Activated T-cell treated with anti-CD3 and anti-CD28 coated beads, Interleukin-2, amount 50 U/mL, for 24 hours (primary cell): ENCODE data around the gene RFC3.
"Not testable (repeated sequence)": the region's sequence is repeated elsewhere in the genome, so short reads cannot be mapped to it uniquely, and the experiment has no call there.

Experiments used
- DNase-seq: peaks from one replicate; pipeline ENCODE4 v3.0.0-alpha.2; 2020
- H3K27ac Mint-ChIP-seq: 2 replicates; pipeline ENCODE4 v1.8.0; 2020; ENCODE audit warnings: mild to moderate bottlenecking, mixed read lengths
- H3K27me3 Mint-ChIP-seq: 2 replicates; pipeline ENCODE4 v1.8.0; 2020; ENCODE audit warnings: mixed read lengths
- H3K36me3 Mint-ChIP-seq: 2 replicates; pipeline ENCODE4 v1.8.0; 2020; ENCODE audit warnings: low read depth, mixed read lengths
- H3K4me1 Mint-ChIP-seq: 2 replicates; pipeline ENCODE4 v1.8.0; 2020; ENCODE audit warnings: low read depth, mixed read lengths
- H3K4me3 Mint-ChIP-seq: 2 replicates; pipeline ENCODE4 v1.8.0; 2020; ENCODE audit warnings: mild to moderate bottlenecking, moderate library complexity, mixed read lengths
- H3K9me3 Mint-ChIP-seq: 2 replicates; pipeline ENCODE4 v1.8.0; 2020; ENCODE audit warnings: mixed read lengths

RFC3 gene

GRCh38 chr13:33794576-33794975 is 23.4 kb upstream of the RFC3 start:
- Mint-ChIP-seq H3K4me3 (no peak overlapping the region), H3K4me1 (no peaks in the 10 kb centered on the region), H3K9me3 (no peaks in the 10 kb centered on the region), H3K27me3 (peaks cover 3% of the 10 kb centered on the region), H3K36me3 (no peaks in the 10 kb centered on the region), H3K27ac (no peak overlapping the region)
- no peak for DNase-seq

GRCh38 chr13:33796095-33796494 is 21.9 kb upstream of the RFC3 start:
- DNase-seq, result no peak
- Mint-ChIP-seq H3K27me3 (peaks cover 15% of the 10 kb centered on the region), H3K36me3 (no peaks in the 10 kb centered on the region), H3K9me3 (no peaks in the 10 kb centered on the region), H3K4me1 (no peaks in the 10 kb centered on the region), H3K4me3 (no peak overlapping the region), H3K27ac (no peak overlapping the region)

- Mint-ChIP-seq H3K27ac (no peak overlapping the region), H3K36me3 (no peaks in the 10 kb centered on the region), H3K27me3 (peaks cover 15% of the 10 kb centered on the region), H3K4me3 (no peak overlapping the region), H3K4me1 (no peaks in the 10 kb centered on the region), H3K9me3 (no peaks in the 10 kb centered on the region)
- DNase-seq, result no peak
Measured at GRCh38 chr13:33797622-33798021, 20.3 kb upstream of the RFC3 start.

- Mint-ChIP-seq H3K27me3 (peaks cover 15% of the 10 kb centered on the region), H3K27ac (no peak overlapping the region), H3K4me3 (no peak overlapping the region), H3K4me1 (no peaks in the 10 kb centered on the region), H3K36me3 (no peaks in the 10 kb centered on the region), H3K9me3 (no peaks in the 10 kb centered on the region)
- no peak for DNase-seq
Measured at GRCh38 chr13:33798023-33798422, 19.9 kb upstream of the RFC3 start.

- Mint-ChIP-seq H3K27me3 (peaks cover 15% of the 10 kb centered on the region), H3K36me3 (no peaks in the 10 kb centered on the region), H3K27ac (no peak overlapping the region), H3K4me1 (no peaks in the 10 kb centered on the region), H3K9me3 (no peaks in the 10 kb centered on the region), H3K4me3 (no peak overlapping the region)
- DNase-seq, result no peak
Measured at GRCh38 chr13:33799950-33800592, 17.9 kb upstream of the RFC3 start.

DNA sequence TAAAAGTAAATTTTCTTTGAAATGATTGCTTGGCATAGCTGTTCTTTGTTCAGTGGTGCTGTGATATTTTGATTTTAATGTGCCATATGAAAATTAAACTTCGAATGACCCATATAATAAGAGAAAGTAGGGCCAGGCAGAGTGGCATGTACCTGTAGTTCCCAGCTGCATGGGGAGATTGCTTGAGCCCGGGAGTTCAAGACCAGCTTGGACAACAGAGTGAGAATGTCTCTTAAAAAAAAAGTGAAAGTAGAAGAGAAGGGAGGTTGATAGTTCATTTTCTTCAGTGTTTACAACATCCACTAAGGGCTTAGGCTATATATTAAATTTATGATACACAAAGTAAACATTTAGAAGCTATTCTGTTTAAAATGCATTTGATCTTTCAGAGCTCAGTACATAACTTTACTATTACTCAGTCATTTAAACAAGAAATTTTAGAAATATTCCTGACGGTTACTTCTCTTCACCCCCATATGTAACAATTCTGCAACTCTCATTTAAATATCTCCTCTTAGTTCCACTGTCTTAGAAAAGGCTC is 17.2 kb upstream of the RFC3 start:
- H3K36me3 Mint-ChIP-seq, result no peaks in the 10 kb centered on the region
- no peaks in the 10 kb centered on the region for H3K4me1 Mint-ChIP-seq
- no peak overlapping the region for H3K4me3 Mint-ChIP-seq
- H3K27ac Mint-ChIP-seq, result no peak overlapping the region
- no peak for DNase-seq
- peaks cover 15% of the 10 kb centered on the region for H3K27me3 Mint-ChIP-seq
- no peaks in the 10 kb centered on the region for H3K9me3 Mint-ChIP-seq

DNA sequence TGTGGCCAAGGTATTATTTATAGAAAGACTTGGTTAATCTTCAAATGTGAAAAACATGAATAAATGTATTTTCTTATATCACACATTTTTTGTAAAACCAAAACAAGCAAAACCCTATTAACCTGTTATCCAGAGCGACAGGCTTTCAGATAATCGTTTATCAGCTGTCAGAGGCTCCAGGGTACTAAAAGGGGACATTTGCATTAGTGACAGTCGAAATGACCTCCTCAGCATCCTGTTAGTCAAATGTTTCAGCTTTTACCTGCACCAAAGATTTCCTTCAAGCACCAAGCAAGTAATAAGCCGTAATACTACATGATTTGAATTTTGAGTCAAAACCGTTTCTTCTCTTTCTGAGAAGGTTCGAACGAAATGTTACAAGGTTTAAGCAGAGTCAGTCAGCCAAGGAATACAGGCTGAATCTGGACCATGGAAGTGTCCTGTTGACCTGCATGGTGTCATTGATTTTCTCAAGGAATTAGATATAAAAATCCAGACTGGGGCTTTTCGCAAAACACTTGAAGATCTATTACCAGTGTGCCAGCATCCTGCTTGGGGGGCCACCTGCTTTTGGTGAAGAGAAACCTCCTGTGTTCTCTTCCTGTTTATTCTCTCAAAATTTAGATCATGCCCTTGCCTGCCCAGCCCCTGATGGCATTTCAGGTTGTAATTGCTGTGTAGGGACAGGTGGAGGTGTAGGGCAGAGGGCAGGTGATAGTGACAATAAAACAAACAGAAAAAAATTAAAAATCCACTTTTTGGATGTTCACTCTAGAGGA is 11.3 kb upstream of the RFC3 start:
- H3K4me3 Mint-ChIP-seq, result no peak overlapping the region
- H3K36me3 Mint-ChIP-seq, result no peaks in the 10 kb centered on the region
- DNase-seq, result no peak
- no peaks in the 10 kb centered on the region for H3K9me3 Mint-ChIP-seq
- H3K27ac Mint-ChIP-seq, result no peak overlapping the region
- H3K4me1 Mint-ChIP-seq, result no peaks in the 10 kb centered on the region
- H3K27me3 Mint-ChIP-seq, result peaks cover 16% of the 10 kb centered on the region

DNA sequence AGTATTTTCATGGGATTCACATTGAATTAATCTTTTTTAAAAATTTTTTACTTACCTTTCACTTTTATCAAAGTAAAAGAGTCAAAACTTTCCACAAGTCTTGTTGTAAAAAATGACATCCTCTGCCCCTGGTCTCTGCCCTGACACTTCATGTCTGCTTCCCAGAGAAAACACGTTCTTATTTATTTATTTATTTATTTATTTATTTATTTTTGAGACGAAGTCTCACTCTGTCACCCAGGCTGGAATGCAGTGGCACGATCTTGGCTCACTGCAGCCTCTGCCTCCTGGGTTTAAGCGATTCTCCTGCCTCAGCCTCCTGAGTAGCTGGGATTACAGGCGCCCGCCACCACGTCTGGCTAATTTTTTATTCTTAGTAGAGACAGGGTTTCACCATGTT is 5.1 kb upstream of the RFC3 start:
- not testable (repeated sequence) for H3K9me3 Mint-ChIP-seq, H3K4me3 Mint-ChIP-seq, DNase-seq, H3K27ac Mint-ChIP-seq, H3K4me1 Mint-ChIP-seq, H3K36me3 Mint-ChIP-seq
- H3K27me3 Mint-ChIP-seq, result peaks cover 16% of the 10 kb centered on the region

DNA sequence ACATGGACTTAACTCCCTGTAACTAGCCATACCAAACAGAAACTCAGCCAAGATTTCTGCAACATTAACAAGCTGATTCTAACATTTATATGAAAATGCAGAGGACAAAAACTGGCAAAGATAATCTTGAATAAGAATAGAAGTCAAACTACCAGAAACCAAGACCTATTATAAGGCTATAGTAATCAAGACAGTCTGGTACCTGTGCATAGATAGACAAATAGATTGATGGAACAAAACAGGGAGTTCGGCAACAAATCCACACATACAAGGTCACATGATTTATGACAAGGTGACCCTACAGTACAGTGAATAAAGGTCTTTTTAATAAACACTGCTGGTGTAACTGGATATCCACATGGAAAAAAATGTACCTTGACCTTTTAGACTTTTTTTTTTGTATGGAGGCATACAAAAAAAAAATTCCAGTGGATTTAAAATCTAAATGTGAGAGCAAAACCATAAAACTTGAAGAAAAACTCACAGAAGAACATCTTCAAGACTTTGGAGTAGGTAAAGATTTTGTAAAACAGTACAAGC is 2.9 kb upstream of the RFC3 start:
- peaks cover 22% of the 10 kb centered on the region for H3K36me3 Mint-ChIP-seq

GRCh38 chr13:33816912-33817311 is 1.0 kb upstream of the RFC3 start:
- no peak for DNase-seq
- Mint-ChIP-seq H3K36me3 (peaks cover 39% of the 10 kb centered on the region), H3K4me1 (peaks cover 34% of the 10 kb centered on the region), H3K27ac (no peak overlapping the region), H3K27me3 (peaks cover 2% of the 10 kb centered on the region), H3K9me3 (no peaks in the 10 kb centered on the region), H3K4me3 (no peak overlapping the region)

More for the DNA sequence above, 2.9 kb upstream of the RFC3 start:
- Mint-ChIP-seq H3K4me1 (peaks cover 20% of the 10 kb centered on the region), H3K9me3 (no peaks in the 10 kb centered on the region), H3K4me3 (no peak overlapping the region), H3K27ac (no peak overlapping the region), H3K27me3 (peaks cover 2% of the 10 kb centered on the region)
- DNase-seq, result no peak

DNA sequence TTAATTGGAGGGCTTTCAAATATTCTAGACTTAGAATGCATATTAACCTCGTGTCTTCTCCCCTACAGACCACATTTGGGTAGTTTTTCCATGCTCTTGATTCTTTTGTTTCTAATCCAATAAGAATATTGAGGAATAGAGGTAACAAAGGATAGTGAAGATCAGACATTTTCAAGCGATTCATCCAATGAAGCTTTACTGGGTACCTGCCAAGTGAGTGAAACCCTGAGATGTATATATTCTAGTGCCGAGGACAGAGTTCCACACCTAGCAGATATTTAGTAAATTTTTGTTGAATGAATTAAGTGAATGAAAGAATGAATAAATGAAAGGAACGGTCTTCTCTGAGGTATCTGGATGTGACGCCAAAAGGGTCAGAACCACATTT is 442 bp upstream of the RFC3 start:
- peak overlapping the region; percentile 94 for H3K27ac Mint-ChIP-seq
- peaks cover 2% of the 10 kb centered on the region for H3K27me3 Mint-ChIP-seq
- H3K9me3 Mint-ChIP-seq, result no peaks in the 10 kb centered on the region
- peaks cover 45% of the 10 kb centered on the region for H3K36me3 Mint-ChIP-seq
- H3K4me1 Mint-ChIP-seq, result peaks cover 36% of the 10 kb centered on the region
- no peak for DNase-seq
- H3K4me3 Mint-ChIP-seq, result peak overlapping the region; percentile 100

GRCh38 chr13:33825083-33825482 is 7.1 kb downstream of the RFC3 start:
- Mint-ChIP-seq H3K4me3 (no peak overlapping the region), H3K36me3 (peaks cover 93% of the 10 kb centered on the region), H3K9me3 (no peaks in the 10 kb centered on the region), H3K27me3 (no peaks in the 10 kb centered on the region), H3K27ac (no peak overlapping the region), H3K4me1 (peaks cover 37% of the 10 kb centered on the region)
- no peak for DNase-seq

- Mint-ChIP-seq H3K4me3 (no peak overlapping the region), H3K9me3 (no peaks in the 10 kb centered on the region), H3K36me3 (peaks cover 92% of the 10 kb centered on the region), H3K27ac (no peak overlapping the region), H3K4me1 (peaks cover 22% of the 10 kb centered on the region), H3K27me3 (no peaks in the 10 kb centered on the region)
- no peak for DNase-seq
Measured at GRCh38 chr13:33827139-33827538, 9.2 kb downstream of the RFC3 start.

DNA sequence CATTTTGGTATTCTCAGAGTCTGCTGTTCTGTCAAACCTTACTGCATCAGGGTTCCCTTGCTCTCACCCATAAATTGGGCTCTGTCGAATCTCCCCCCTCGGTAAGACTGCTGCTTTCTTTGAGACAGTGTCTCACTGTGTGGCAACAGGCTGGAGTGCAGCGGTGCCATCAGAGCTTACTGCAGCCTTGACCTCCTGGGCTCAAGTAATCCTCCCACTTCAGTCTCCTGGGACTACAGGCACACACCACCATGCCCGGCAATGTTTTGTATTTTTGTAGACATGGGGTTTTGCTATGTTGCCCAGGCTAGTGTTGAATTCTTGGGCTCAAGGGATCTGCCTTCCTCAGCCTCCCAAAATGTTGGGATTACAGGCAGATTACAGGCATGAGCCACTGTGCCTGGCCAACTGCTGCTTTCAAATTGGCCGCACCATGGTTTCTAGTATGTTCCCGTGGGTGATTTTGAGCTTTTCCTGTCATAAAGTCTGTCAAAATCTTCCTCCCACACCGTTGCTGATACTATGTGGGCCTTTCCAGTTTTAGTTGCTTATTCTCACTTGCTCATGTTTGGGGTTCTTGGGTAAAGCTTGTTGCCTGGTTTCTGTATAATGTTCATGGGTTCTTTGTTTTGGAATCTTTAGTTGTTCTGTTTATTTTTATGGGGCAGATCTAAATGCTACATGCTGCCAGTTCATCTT is 10.6 kb downstream of the RFC3 start:
- Mint-ChIP-seq H3K27ac (peak overlapping the region; percentile 9), H3K27me3 (no peaks in the 10 kb centered on the region), H3K4me1 (peaks cover 12% of the 10 kb centered on the region), H3K4me3 (no peak overlapping the region), H3K9me3 (no peaks in the 10 kb centered on the region), H3K36me3 (peaks cover 90% of the 10 kb centered on the region)
- DNase-seq, result no peak
